Measurements from ENCODE around the gene SELENOW. TPM values are rescaled to one million over a fixed set of nuclear protein-coding genes. Genes with fewer than 3 reads are reported as not detected.

Gene SELENOW
- total and polyA plus RNA-seq, 2 of the 8 experiments (the other 6 are each of a cell fraction or from before 2014, with no cell fraction given) = 371 to 588 TPM

DNA sequence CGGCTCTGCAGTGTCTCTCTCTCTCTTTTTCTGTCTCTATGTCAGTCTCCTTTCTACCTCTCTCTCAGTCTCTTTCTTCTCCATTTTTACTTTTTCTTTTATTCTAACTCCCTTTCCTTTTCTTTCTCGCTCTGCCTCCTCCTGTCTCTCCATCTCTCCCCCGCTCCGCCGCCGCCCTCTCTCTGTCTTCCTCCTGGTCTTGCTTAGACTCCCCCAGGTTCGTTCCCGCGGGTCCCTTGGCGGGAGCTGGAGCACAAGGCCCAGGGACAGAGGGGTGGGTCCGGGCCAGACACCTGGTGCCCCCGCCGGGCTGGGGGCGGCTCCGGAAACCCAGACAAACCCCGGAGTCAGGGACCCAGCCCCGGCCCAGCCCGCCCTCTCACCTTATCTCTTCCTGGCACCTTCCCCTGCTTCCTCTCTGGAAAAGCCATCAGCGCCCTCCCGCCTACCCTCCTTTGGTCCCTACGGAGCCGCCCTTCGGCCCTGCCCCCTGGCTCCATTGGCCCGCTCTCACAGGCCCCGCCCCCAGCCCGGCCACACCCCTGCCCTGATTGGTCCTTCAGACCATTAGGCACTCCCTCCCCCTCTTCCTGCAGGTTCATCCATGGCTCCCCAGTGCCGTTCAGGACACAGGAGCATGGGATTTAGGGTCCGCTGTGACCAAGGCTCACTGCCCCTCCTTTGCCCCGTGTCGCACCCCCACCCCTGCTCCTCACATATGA lies 48.5 kb upstream of the SELENOW start (continued):
- TF ChIP-seq EP300 (IDR thresholded peaks at IDR 0.05; ENCODE audit: borderline replicate concordance in 1 of 2, low read depth in 2 of 2, low read length in 2 of 2) = no peak
- TF ChIP-seq SP4 (IDR thresholded peaks at IDR 0.05; ENCODE audit: low read length) = no peak
- no peak for TF ChIP-seq RFX5 (IDR thresholded peaks at IDR 0.05; ENCODE audit: borderline replicate concordance, low read depth, low read length)
- TF ChIP-seq CREB1 (IDR thresholded peaks at IDR 0.05) = no peak
- TF ChIP-seq KDM4A (IDR thresholded peaks at IDR 0.05; ENCODE audit: low read depth, low read length, severe bottlenecking) = peak; percentile 25
- TF ChIP-seq ATF3 (IDR thresholded peaks at IDR 0.05; ENCODE audit: insufficient read depth, low read depth, low read length) = no peak
- no peak for TF ChIP-seq FOSL1 (IDR thresholded peaks at IDR 0.05; ENCODE audit: insufficient read depth, low read depth, low read length)
- no peak for TF ChIP-seq YY1 (IDR thresholded peaks at IDR 0.05; ENCODE audit: low read depth, low read length)
- TF ChIP-seq CHD1 (IDR thresholded peaks at IDR 0.05; ENCODE audit: low read depth, low read length) = no peak
- TF ChIP-seq, protein P1, sequence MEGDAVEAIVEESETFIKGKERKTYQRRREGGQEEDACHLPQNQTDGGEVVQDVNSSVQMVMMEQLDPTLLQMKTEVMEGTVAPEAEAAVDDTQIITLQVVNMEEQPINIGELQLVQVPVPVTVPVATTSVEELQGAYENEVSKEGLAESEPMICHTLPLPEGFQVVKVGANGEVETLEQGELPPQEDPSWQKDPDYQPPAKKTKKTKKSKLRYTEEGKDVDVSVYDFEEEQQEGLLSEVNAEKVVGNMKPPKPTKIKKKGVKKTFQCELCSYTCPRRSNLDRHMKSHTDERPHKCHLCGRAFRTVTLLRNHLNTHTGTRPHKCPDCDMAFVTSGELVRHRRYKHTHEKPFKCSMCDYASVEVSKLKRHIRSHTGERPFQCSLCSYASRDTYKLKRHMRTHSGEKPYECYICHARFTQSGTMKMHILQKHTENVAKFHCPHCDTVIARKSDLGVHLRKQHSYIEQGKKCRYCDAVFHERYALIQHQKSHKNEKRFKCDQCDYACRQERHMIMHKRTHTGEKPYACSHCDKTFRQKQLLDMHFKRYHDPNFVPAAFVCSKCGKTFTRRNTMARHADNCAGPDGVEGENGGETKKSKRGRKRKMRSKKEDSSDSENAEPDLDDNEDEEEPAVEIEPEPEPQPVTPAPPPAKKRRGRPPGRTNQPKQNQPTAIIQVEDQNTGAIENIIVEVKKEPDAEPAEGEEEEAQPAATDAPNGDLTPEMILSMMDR (IDR thresholded peaks at IDR 0.05; ENCODE audit: control extremely low read depth in 1 of 3, insufficient read depth in 1 of 3, low read depth in 1 of 3, low read length in 3 of 3) = no peak
- no peak for TF ChIP-seq BRCA1 (IDR thresholded peaks at IDR 0.05; ENCODE audit: low read depth, low read length)
- TF ChIP-seq CEBPB (IDR thresholded peaks at IDR 0.05; ENCODE audit: low read depth, low read length) = no peak
- TF ChIP-seq EZH2 (IDR thresholded peaks at IDR 0.05; ENCODE audit: low read depth, low read length, severe bottlenecking) = no peak
- no peak for TF ChIP-seq TEAD4 (IDR thresholded peaks at IDR 0.05; ENCODE audit: low read depth, low read length)
- TF ChIP-seq PHF8 (conservative IDR thresholded peaks at IDR 0.05; ENCODE audit: low read depth, low read length) = no peak
- TF ChIP-seq, protein P2, sequence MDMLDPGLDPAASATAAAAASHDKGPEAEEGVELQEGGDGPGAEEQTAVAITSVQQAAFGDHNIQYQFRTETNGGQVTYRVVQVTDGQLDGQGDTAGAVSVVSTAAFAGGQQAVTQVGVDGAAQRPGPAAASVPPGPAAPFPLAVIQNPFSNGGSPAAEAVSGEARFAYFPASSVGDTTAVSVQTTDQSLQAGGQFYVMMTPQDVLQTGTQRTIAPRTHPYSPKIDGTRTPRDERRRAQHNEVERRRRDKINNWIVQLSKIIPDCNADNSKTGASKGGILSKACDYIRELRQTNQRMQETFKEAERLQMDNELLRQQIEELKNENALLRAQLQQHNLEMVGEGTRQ (IDR thresholded peaks at IDR 0.05; ENCODE audit: low read length) = no peak
- TF ChIP-seq HDAC2 (IDR thresholded peaks at IDR 0.05; ENCODE audit: borderline replicate concordance in 1 of 2, low read depth in 2 of 2, low read length in 2 of 2) = peak in 1 of 2 experiments; percentile 95; a peak in 2 of 4 replicates
- TF ChIP-seq SIN3A (conservative IDR thresholded peaks at IDR 0.05 in 1 of 2, IDR thresholded peaks at IDR 0.05 in 1 of 2; ENCODE audit: low read depth in 1 of 2, low read length in 2 of 2) = 0 out of 4 replicates have a peak, but pooled peaks of 1 of the 2 experiments have one; percentile 24
- no peak for TF ChIP-seq HDAC6 (IDR thresholded peaks at IDR 0.05; ENCODE audit: low read depth, low read length)

All from H1 (cell line).